Measurements from ENCODE around the gene TCIRG1.

DNA sequence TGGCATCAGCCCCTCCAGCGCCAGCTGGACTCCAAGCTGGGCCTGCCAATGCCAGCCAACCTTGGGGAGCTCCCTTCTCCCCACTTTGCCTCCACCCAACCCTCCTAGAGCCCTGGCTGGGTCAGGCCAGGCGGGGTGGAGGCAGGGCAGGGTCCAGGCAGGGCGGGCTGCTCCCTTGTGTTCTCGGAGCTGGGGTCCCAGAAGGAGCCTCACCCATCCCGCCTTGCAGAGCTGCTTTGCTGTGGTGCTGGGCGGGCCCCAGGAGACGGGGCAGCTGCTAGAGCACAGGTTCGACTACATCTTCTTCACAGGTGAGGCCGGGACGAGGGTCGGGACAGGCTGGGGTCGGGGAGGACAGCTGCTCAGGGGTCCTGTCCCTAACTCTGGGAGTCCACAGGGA lies 19.3 kb upstream of the TCIRG1 start:
- TF ChIP-seq, protein P1, sequence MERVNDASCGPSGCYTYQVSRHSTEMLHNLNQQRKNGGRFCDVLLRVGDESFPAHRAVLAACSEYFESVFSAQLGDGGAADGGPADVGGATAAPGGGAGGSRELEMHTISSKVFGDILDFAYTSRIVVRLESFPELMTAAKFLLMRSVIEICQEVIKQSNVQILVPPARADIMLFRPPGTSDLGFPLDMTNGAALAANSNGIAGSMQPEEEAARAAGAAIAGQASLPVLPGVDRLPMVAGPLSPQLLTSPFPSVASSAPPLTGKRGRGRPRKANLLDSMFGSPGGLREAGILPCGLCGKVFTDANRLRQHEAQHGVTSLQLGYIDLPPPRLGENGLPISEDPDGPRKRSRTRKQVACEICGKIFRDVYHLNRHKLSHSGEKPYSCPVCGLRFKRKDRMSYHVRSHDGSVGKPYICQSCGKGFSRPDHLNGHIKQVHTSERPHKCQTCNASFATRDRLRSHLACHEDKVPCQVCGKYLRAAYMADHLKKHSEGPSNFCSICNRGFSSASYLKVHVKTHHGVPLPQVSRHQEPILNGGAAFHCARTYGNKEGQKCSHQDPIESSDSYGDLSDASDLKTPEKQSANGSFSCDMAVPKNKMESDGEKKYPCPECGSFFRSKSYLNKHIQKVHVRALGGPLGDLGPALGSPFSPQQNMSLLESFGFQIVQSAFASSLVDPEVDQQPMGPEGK (CRISPR knock-in tag; IDR thresholded peaks at IDR 0.05; ENCODE audit: borderline replicate concordance), result no peak
- TF ChIP-seq ZFP3 (CRISPR knock-in tag; IDR thresholded peaks at IDR 0.05), result no peak
- no peak for TF ChIP-seq OSR1 (CRISPR knock-in tag; IDR thresholded peaks at IDR 0.05)
- no peak for TF ChIP-seq ARNTL (CRISPR knock-in tag; IDR thresholded peaks at IDR 0.05; ENCODE audit: borderline replicate concordance, low read depth)
- TF ChIP-seq, protein P2, sequence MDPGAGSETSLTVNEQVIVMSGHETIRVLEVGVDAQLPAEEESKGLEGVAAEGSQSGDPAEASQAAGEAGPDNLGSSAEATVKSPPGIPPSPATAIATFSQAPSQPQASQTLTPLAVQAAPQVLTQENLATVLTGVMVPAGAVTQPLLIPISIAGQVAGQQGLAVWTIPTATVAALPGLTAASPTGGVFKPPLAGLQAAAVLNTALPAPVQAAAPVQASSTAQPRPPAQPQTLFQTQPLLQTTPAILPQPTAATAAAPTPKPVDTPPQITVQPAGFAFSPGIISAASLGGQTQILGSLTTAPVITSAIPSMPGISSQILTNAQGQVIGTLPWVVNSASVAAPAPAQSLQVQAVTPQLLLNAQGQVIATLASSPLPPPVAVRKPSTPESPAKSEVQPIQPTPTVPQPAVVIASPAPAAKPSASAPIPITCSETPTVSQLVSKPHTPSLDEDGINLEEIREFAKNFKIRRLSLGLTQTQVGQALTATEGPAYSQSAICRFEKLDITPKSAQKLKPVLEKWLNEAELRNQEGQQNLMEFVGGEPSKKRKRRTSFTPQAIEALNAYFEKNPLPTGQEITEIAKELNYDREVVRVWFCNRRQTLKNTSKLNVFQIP (CRISPR knock-in tag; IDR thresholded peaks at IDR 0.05; ENCODE audit: borderline replicate concordance, low read depth), result no peak
- TF ChIP-seq PPARA (CRISPR knock-in tag; IDR thresholded peaks at IDR 0.05; ENCODE audit: borderline replicate concordance), result no peak

All from SK-N-SH treated with all-trans-retinoic acid at 6 μM for 48 hours (cell line).